ENCODE measurements around the gene ABI3. TPM values are rescaled to one million over a fixed set of nuclear protein-coding genes. Genes with fewer than 3 reads are reported as not detected.
A peak's percentile ranks its signal among the peaks of the same experiment; 100 is the strongest.

The ABI3 gene
- total and polyA plus RNA-seq, 9 of the 15 experiments (the other 6 are each of a cell fraction or from before 2014, with no cell fraction given), result not detected

GRCh38 chr17:49193513-49194296, 16.8 kb upstream of the ABI3 start (continued):
- 0 out of 4 replicates have a peak, but pooled peaks of 1 of the 2 experiments have one; percentile 44 for TF ChIP-seq ZNF318 (IDR thresholded peaks at IDR 0.05; ENCODE audit: borderline replicate concordance in 1 of 2, low read depth in 1 of 2)
- TF ChIP-seq CXXC5 (CRISPR knock-in tag; IDR thresholded peaks at IDR 0.05), result no peak; the same call in 1 of the 2 replicates
- TF ChIP-seq HLTF (IDR thresholded peaks at IDR 0.05), result no peak
- TF ChIP-seq DPF2 (IDR thresholded peaks at IDR 0.05), result peak; percentile 76; the same call in 1 of the 2 replicates
- TF ChIP-seq HNRNPL (IDR thresholded peaks at IDR 0.05; ENCODE audit: low read depth, low read length), result no peak
- TF ChIP-seq ARID4B (CRISPR knock-in tag; IDR thresholded peaks at IDR 0.05), result no peak
- TF ChIP-seq ZBTB8A (IDR thresholded peaks at IDR 0.05; ENCODE audit: partially characterized antibody), result no peak
- no peak for TF ChIP-seq BCLAF1 (IDR thresholded peaks at IDR 0.05; ENCODE audit: borderline replicate concordance in 1 of 2, control insufficient read depth in 1 of 2, low read depth in 2 of 2, low read length in 1 of 2)

All from K562 (cell line).